Esophagus squamous epithelium (tissue), 5 donors: ENCODE measurements around the gene SPTBN4. TPM values are rescaled to one million over a fixed set of nuclear protein-coding genes. Genes with fewer than 3 reads are reported as not detected.

Experiments used
- DNase-seq: peaks from one replicate; lab custom pipeline; 2025; lab: John Stamatoyannopoulos, UW
- H3K27ac ChIP-seq, 4 donors: fragments of 200-600 bp; sonication (generic); one replicate each; pipeline ENCODE4 v1.5.1; 2016 to 2019; ENCODE audit warnings: mild to moderate bottlenecking in 1 of 4
- H3K27me3 ChIP-seq, 4 donors: fragments of 200-600 bp; sonication (generic); 1 replicate in 3 of 4; 2 replicates in 1 of 4; pipeline versions ENCODE4 v1.5.1 to v1.6.0; 2017 to 2021; ENCODE audit warnings: antibody characterized with exemption in 1 of 4
- H3K36me3 ChIP-seq, 3 donors: fragments of 200-600 bp; sonication (generic); one replicate each; pipeline ENCODE4 v1.5.1; 2016 to 2019
- H3K4me1 ChIP-seq, 3 donors: fragments of 200-600 bp; sonication (generic); one replicate each; pipeline ENCODE4 v1.5.1; 2017 to 2019
- H3K4me3 ChIP-seq, 4 donors: fragments of 200-600 bp; sonication (generic); 1 replicate in 3 of 4; 2 replicates in 1 of 4; pipeline ENCODE4 v1.5.1; 2016 to 2019; ENCODE audit warnings: mild to moderate bottlenecking in 2 of 4, moderate library complexity in 1 of 4
- H3K9me3 ChIP-seq, 3 donors: fragments of 200-600 bp; sonication (generic); one replicate each; pipeline ENCODE4 v1.5.1; 2016 to 2019
- CTCF ChIP-seq, 6 experiments: fragments of 450-650 bp in 4 of 6; fragments of 200-600 bp in 2 of 6; sonication (generic) in 2 of 6; IDR thresholded peaks; one replicate each; pipeline ENCODE4 v1.5.1; 2016 to 2019; ENCODE audit warnings: antibody characterized with exemption in 6 of 6, mild to moderate bottlenecking in 4 of 6, moderate library complexity in 4 of 6
- POLR2A ChIP-seq, 4 donors: fragments of 450-650 bp; IDR thresholded peaks; one replicate each; pipeline ENCODE4 v1.6.1; 2017; ENCODE audit warnings: antibody characterized with exemption in 4 of 4, mild to moderate bottlenecking in 4 of 4, moderate library complexity in 3 of 4
- WGBS, 2 donors: methylation state at CpG; one replicate each; pipeline ENCODE4 v1.1.5; 2018; 5-methylcytosine and 5-hydroxymethylcytosine counted together
- intact Hi-C: fragments of 100-400 bp; cut with DNase I; formaldehyde crosslinking; loops from one replicate; pipeline ENCODE4 v1.15.0; 2022
- total RNA-seq, 4 donors: library from RNA; depleted of rRNA; stranded (reverse); fragments of >200 nt; gene quantifications; one replicate each; pipeline ENCODE4 v1.1.0, GENCODE V29; 2016
- donor health status: DM: yes; HTN: yes; CAD: no.

The SPTBN4 gene
- total RNA-seq, 4 donors from 2014 or later: 0.08 to 2.0 (median 1.2) TPM

DNA sequence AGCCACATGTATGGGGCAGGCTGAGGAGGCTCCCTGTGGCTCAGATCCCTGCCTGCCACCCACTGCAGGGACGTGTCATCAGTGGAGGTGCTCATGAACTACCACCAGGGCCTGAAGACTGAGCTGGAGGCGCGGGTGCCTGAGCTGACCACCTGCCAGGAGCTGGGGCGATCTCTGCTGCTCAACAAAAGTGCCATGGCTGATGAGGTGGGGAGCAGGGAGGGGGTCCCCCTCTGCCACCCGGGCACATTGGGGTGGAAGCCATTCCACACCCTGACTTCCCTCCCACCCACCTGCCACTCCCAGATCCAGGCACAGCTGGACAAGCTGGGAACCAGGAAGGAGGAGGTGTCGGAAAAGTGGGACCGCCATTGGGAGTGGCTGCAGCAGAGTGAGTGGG is 98.6 kb downstream of the SPTBN4 start:
- H3K27ac ChIP-seq: no peak overlapping the region
- peaks cover 12 to 78% (median 17%) of the 10 kb centered on the region in 4 donors for H3K27me3 ChIP-seq
- H3K9me3 ChIP-seq: no peaks in the 10 kb centered on the region
- no peak for TF ChIP-seq POLR2A (IDR thresholded peaks at IDR 0.05)
- H3K4me3 ChIP-seq: no peak overlapping the region
- DNase-seq: no peak
- no peaks in the 10 kb centered on the region for H3K36me3 ChIP-seq
- intact Hi-C loops: no loop called here
- 77 to 81% methylated on average over 3 to 4 of the region's 7 CpGs for WGBS, 2 donors
- peaks cover 10 to 28% (median 13%) of the 10 kb centered on the region in 3 donors for H3K4me1 ChIP-seq

DNA sequence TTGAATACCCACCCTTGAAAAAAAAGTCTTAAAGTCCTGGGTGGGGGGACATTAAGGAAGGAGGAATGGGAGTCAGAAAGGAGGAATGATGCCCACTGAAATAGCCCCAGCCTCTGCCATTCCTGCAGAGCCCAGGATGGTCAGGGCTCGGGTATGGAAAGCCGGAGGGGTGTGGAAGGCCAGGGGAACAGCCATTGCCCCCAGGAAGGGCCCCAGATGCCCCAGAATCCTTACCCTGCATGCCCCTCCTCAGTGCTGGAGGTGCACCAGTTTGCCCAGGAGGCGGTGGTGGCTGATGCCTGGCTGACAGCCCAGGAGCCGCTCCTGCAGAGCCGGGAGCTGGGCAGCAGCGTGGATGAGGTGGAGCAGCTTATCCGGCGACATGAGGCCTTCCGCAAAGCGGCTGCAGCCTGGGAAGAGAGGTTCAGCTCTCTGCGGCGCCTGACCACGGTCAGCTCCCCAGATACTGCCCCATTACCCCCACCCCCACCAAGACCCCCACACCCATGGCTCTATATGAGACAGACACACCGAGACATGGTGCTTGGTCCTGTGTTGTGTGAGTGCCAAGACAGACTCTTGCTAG is 99.2 kb downstream of the SPTBN4 start:
- no peak for TF ChIP-seq CTCF (IDR thresholded peaks at IDR 0.05)
- TF ChIP-seq POLR2A (IDR thresholded peaks at IDR 0.05): no peak
- Histone ChIP-seq H3K36me3 (no peaks in the 10 kb centered on the region), H3K27me3 (peaks cover 12 to 73% (median 17%) of the 10 kb centered on the region in 4 donors), H3K4me3 (no peak overlapping the region), H3K9me3 (no peaks in the 10 kb centered on the region), H3K4me1 (peaks cover 10 to 29% (median 13%) of the 10 kb centered on the region in 3 donors), H3K27ac (no peak overlapping the region)
- intact Hi-C loops: no loop called here
- 65 to 67% methylated on average over 4 to 10 of the region's 14 CpGs for whole genome bisulfite sequencing, 2 donors
- DNase-seq: no peak

DNA sequence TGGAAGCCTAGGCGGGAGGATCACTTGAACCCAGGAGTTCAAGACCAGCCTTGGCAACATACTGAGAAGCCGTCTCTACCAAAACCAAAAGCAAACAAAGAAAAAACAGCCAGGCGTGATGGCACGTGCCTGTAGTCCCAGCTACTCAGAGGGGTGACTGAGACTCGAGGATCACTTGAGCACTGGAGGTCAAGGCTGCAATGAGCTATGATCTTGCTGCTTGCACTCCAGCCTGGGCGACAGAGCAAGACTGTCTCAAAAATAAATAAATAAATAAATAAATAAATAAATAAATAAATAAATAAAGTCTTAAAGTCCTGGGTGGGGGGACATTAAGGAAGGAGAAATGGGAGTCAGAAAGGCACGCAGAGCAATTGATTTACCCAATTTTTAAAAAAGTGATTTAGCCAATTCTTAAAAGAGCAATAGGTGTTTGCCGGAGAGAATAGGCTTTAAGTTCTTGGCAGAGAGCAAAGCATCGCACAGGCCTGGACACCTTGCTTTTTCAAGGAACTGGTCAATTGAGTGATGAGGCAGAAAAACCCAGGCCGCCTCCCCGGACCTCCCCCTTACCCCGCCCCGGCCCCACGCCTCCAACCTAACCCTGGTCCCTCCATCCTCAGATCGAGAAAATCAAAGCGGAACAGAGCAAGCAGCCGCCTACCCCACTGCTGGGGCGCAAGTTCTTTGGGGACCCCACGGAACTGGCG is 100.4 kb downstream of the SPTBN4 start:
- TF ChIP-seq POLR2A (IDR thresholded peaks at IDR 0.05) (no peak), CTCF (IDR thresholded peaks at IDR 0.05) (no peak)
- Histone ChIP-seq H3K36me3 (no peaks in the 10 kb centered on the region), H3K27ac (no peak overlapping the region), H3K4me3 (peak overlapping the region in 3 of 4 donors; percentile 5 to 52 (median 35)), H3K4me1 (peaks cover 10 to 29% (median 13%) of the 10 kb centered on the region in 3 donors), H3K9me3 (no peaks in the 10 kb centered on the region), H3K27me3 (peaks cover 12 to 67% (median 17%) of the 10 kb centered on the region in 4 donors)
- DNase-seq: no peak
- intact Hi-C loops: no loop called here
- WGBS, 2 donors: 16 to 42% methylated on average over 9 to 18 of the region's 20 CpGs

GRCh38 chr19:40567750-40568494 is 101.1 kb downstream of the SPTBN4 start:
- WGBS, 2 donors: 26 to 39% methylated on average over 10 to 25 of the region's 70 CpGs

More at GRCh38 chr19:40567750-40568494, 101.1 kb downstream of the SPTBN4 start:
- DNase-seq: no peak
- Histone ChIP-seq H3K9me3 (no peaks in the 10 kb centered on the region), H3K36me3 (no peaks in the 10 kb centered on the region), H3K27ac (no peak overlapping the region), H3K4me3 (peak overlapping the region in 3 of 4 donors; percentile 5 to 52 (median 35)), H3K4me1 (peaks cover 10 to 29% (median 13%) of the 10 kb centered on the region in 3 donors), H3K27me3 (peaks cover 12 to 61% (median 17%) of the 10 kb centered on the region in 4 donors)
- intact Hi-C loops: no loop called here
- TF ChIP-seq CTCF (IDR thresholded peaks at IDR 0.05): no peak
